ENCODE data around the gene SYT17. TPM values are rescaled to one million over a fixed set of nuclear protein-coding genes. Genes with fewer than 3 reads are reported as not detected.

Gene SYT17
- total and polyA plus RNA-seq, 10 of the 15 experiments (the other 5 are each of a cell fraction or from before 2014, with no cell fraction given): 3.7 to 12.3 (median 5.0) TPM

GRCh38 chr16:19235886-19236285, 67.8 kb downstream of the SYT17 start:
- no peak overlapping the region for H3K27ac ChIP-seq (ENCODE audit: control insufficient read depth, insufficient read depth)
- H3K27me3 ChIP-seq (replicated peaks in 1 of 2; ENCODE audit: control insufficient read depth in 2 of 2, insufficient read depth in 2 of 2, low read length in 1 of 2): no peaks in the 10 kb centered on the region
- CTCF ChIA-PET: no interaction called here
- 69% methylated on average over 4 of the region's 4 CpGs for WGBS (ENCODE audit: insufficient coverage, insufficient replicate concordance, low lambda C conversion rate, missing lambda C conversion rate)
- ATAC-seq: no peak
- no peak overlapping the region for H3K4me3 ChIP-seq
- POLR2A ChIA-PET: no interaction called here
- SMC1A ChIA-PET (ENCODE audit: uncharacterized antibody, unreplicated experiment): interaction anchor here (0.6 kb wide), 1 partner anchor 55 kb away, joined by 3 read pairs; no protein-coding TSS in a partner anchor
- BruUV-seq (replicated peaks): no TSS peak
- peaks cover 4% of the 10 kb centered on the region for H3K9me3 ChIP-seq (replicated peaks; ENCODE audit: control insufficient read depth, insufficient read depth, low read length)
- in situ Hi-C loops (cut with MboI): no loop called here
- no peak for TF ChIP-seq NR2C2 (IDR thresholded peaks at IDR 0.05; ENCODE audit: borderline replicate concordance, control insufficient read depth, insufficient read length, low read depth)
- TF ChIP-seq BCL3 (IDR thresholded peaks at IDR 0.05; ENCODE audit: borderline replicate concordance, insufficient read depth, low read depth, low read length, poor library complexity, severe bottlenecking): no peak
- TF ChIP-seq BRCA1 (IDR thresholded peaks at IDR 0.05; ENCODE audit: low read depth, low read length): no peak
- H3K4me2 ChIP-seq (ENCODE audit: control insufficient read depth, insufficient read depth): no peak overlapping the region
- FAIRE-seq: no peak
- intact Hi-C loops (cut with micrococcal nuclease; ENCODE audit: unreplicated experiment): no loop called here
- RAD21 ChIA-PET (ENCODE audit: unreplicated experiment): no interaction called here
- H4K20me1 ChIP-seq (ENCODE audit: control insufficient read depth, insufficient read depth): no peaks in the 10 kb centered on the region
- H2AFZ ChIP-seq (ENCODE audit: control insufficient read depth, low read depth, low read length): no peak overlapping the region
- no peak for DNase-seq (ENCODE audit: low read depth, low spot score)
- H3K36me3 ChIP-seq (ENCODE audit: control insufficient read depth in 2 of 2, insufficient read depth in 2 of 2, low read length in 1 of 2): no peaks in the 10 kb centered on the region
- H3K4me1 ChIP-seq (ENCODE audit: control insufficient read depth, insufficient read depth, low read length): no peaks in the 10 kb centered on the region
- no peak overlapping the region for H3K9ac ChIP-seq (ENCODE audit: control insufficient read depth, insufficient read depth, low read length)
- H3K79me2 ChIP-seq (ENCODE audit: control insufficient read depth, insufficient read depth, low read length): no peaks in the 10 kb centered on the region

GRCh38 chr16:19236561-19237209, 68.6 kb downstream of the SYT17 start:
- CTCF ChIA-PET: no interaction called here
- TF ChIP-seq ZBTB33 (IDR thresholded peaks at IDR 0.05) (no peak), DPF2 (IDR thresholded peaks at IDR 0.05) (no peak), NFXL1 (IDR thresholded peaks at IDR 0.05; ENCODE audit: borderline replicate concordance) (no peak), PRDM15 (CRISPR knock-in tag; IDR thresholded peaks at IDR 0.05) (no peak), PKNOX1 (IDR thresholded peaks at IDR 0.05) (no peak)

More at GRCh38 chr16:19236561-19237209, 68.6 kb downstream of the SYT17 start:
- Histone ChIP-seq H3K27me3 (replicated peaks in 1 of 2; ENCODE audit: control insufficient read depth in 2 of 2, insufficient read depth in 2 of 2, low read length in 1 of 2) (no peaks in the 10 kb centered on the region), H3K4me3 (no peak overlapping the region), H3K4me1 (ENCODE audit: control insufficient read depth, insufficient read depth, low read length) (no peaks in the 10 kb centered on the region), H3K36me3 (ENCODE audit: control insufficient read depth in 2 of 2, insufficient read depth in 2 of 2, low read length in 1 of 2) (no peaks in the 10 kb centered on the region), H3K79me2 (ENCODE audit: control insufficient read depth, insufficient read depth, low read length) (no peaks in the 10 kb centered on the region), H4K20me1 (ENCODE audit: control insufficient read depth, insufficient read depth) (no peaks in the 10 kb centered on the region), H3K4me2 (ENCODE audit: control insufficient read depth, insufficient read depth) (no peak overlapping the region), H3K9me3 (replicated peaks; ENCODE audit: control insufficient read depth, insufficient read depth, low read length) (peaks cover 4% of the 10 kb centered on the region), H3K27ac (ENCODE audit: control insufficient read depth, insufficient read depth) (no peak overlapping the region), H3K9ac (ENCODE audit: control insufficient read depth, insufficient read depth, low read length) (no peak overlapping the region), H2AFZ (ENCODE audit: control insufficient read depth, low read depth, low read length) (no peak overlapping the region)
- ATAC-seq (no peak), FAIRE-seq (no peak), DNase-seq (ENCODE audit: low read depth, low spot score) (no peak)
- in situ Hi-C loops (cut with MboI): no loop called here
- intact Hi-C loops (cut with micrococcal nuclease; ENCODE audit: unreplicated experiment): no loop called here
- POLR2A ChIA-PET: no interaction called here
- RAD21 ChIA-PET (ENCODE audit: unreplicated experiment): no interaction called here
- no TSS peak for BruUV-seq (replicated peaks)
- WGBS (ENCODE audit: insufficient coverage, insufficient replicate concordance, low lambda C conversion rate, missing lambda C conversion rate): 42% methylated on average over 4 of the region's 4 CpGs
- SMC1A ChIA-PET (ENCODE audit: uncharacterized antibody, unreplicated experiment): no interaction called here

Data from GM12878 (cell line).